Stomach (tissue), 4 donors: ENCODE measurements around the gene ADCY6.

Experiments
- CTCF ChIP-seq, 7 experiments: fragments of 450-650 bp in 4 of 7; fragments of 200-600 bp in 3 of 7; sonication (generic) in 3 of 7; IDR thresholded peaks; one replicate each; pipeline ENCODE4 v1.5.1; 2016 to 2019; ENCODE audit warnings: antibody characterized with exemption in 7 of 7, control low read depth in 2 of 7, mild to moderate bottlenecking in 1 of 7
- EP300 ChIP-seq: sonication (generic); formaldehyde crosslinking; IDR thresholded peaks from one replicate; pipeline ENCODE4 v1.6.1; 2017; ENCODE audit warnings: antibody characterized with exemption
- POLR2A ChIP-seq, 4 donors: fragments of 450-650 bp; IDR thresholded peaks; one replicate each; pipeline ENCODE4 v1.6.1; 2016; ENCODE audit warnings: antibody characterized with exemption in 4 of 4, control low read depth in 2 of 4, mild to moderate bottlenecking in 1 of 4, moderate library complexity in 1 of 4
- POLR2AphosphoS5 ChIP-seq, 3 donors: sonication (generic); formaldehyde crosslinking; IDR thresholded peaks; one replicate each; pipeline ENCODE4 v1.6.1; 2016; ENCODE audit warnings: antibody characterized with exemption in 3 of 3

GRCh38 chr12:48787791-48788523 lies 932 bp downstream of the ADCY6 start:
- TF ChIP-seq EP300 (no peak), CTCF (IDR thresholded peaks at IDR 0.05) (no peak), POLR2A (IDR thresholded peaks at IDR 0.05) (no peak), POLR2AphosphoS5 (IDR thresholded peaks at IDR 0.05) (no peak)
